ENCODE results near the gene RUFY3. TPM values are rescaled to one million over a fixed set of nuclear protein-coding genes. Genes with fewer than 3 reads are reported as not detected.

Gene RUFY3
- total and polyA plus RNA-seq, 2 of the 13 experiments (the other 11 are each of a cell fraction or from before 2014, with no cell fraction given), result 17.9 to 25.3 TPM

DNA sequence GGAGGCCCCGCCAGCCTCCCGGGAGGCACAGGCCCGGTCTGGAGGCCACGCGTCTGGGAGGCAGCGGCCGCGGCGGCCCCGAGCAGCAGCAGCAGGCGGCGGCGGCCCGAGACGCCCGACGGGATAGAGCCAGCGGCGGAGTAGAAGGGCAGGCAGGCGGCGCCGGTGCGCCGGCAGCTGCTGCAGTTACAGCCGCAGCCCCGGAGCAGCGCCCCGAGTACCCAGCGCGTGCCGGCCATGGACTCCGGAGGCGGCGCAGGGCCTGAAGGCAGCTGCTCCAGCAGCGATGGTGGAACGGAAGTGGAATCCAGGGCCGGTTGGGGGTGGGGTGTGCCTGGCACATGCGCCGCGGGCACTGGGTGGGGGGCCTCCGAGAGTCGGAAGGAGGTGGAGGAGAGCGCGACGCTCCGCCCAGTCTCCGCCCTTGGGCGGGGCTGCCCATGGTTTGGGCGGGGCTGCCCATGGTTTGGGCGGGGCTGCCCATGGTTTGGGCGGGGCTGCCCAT, 117.9 kb downstream of the RUFY3 start, which contains the start of gene GRSF1 (continued):
- TF ChIP-seq ZNF687 (CRISPR knock-in tag; IDR thresholded peaks at IDR 0.05) (peak; percentile 60), BRCA1 (CRISPR knock-in tag; IDR thresholded peaks at IDR 0.05) (peak; percentile 36; the same call in 1 of the 2 replicates), SALL2 (CRISPR knock-in tag; IDR thresholded peaks at IDR 0.05) (peak; percentile 29; the same call in 1 of the 2 replicates), ZBTB1 (CRISPR knock-in tag; IDR thresholded peaks at IDR 0.05; ENCODE audit: borderline replicate concordance) (no peak), JUND (CRISPR knock-in tag; IDR thresholded peaks at IDR 0.05) (no peak), ATM (IDR thresholded peaks at IDR 0.05; ENCODE audit: borderline replicate concordance) (no peak), SMC3 (IDR thresholded peaks at IDR 0.05; ENCODE audit: low read length) (no peak), TFE3 (CRISPR knock-in tag; IDR thresholded peaks at IDR 0.05) (no peak), ELF3 (CRISPR knock-in tag; IDR thresholded peaks at IDR 0.05) (peak; percentile 36; the same call in 1 of the 2 replicates), IKZF5 (CRISPR knock-in tag; IDR thresholded peaks at IDR 0.05) (0 out of 2 replicates have a peak, but pooled peaks have one; percentile 43), MIXL1 (CRISPR knock-in tag; IDR thresholded peaks at IDR 0.05) (no peak), MBD4 (IDR thresholded peaks at IDR 0.05; ENCODE audit: borderline replicate concordance, low read length) (no peak), ZNF777 (CRISPR knock-in tag; IDR thresholded peaks at IDR 0.05) (no peak), NAIF1 (CRISPR knock-in tag; IDR thresholded peaks at IDR 0.05; ENCODE audit: borderline replicate concordance) (no peak)
- TF ChIP-seq, protein P1, sequence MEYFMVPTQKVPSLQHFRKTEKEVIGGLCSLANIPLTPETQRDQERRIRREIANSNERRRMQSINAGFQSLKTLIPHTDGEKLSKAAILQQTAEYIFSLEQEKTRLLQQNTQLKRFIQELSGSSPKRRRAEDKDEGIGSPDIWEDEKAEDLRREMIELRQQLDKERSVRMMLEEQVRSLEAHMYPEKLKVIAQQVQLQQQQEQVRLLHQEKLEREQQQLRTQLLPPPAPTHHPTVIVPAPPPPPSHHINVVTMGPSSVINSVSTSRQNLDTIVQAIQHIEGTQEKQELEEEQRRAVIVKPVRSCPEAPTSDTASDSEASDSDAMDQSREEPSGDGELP (IDR thresholded peaks at IDR 0.05; ENCODE audit: borderline replicate concordance, low read depth), result peak; percentile 42; the same call in 1 of the 2 replicates
- TF ChIP-seq, protein P2, sequence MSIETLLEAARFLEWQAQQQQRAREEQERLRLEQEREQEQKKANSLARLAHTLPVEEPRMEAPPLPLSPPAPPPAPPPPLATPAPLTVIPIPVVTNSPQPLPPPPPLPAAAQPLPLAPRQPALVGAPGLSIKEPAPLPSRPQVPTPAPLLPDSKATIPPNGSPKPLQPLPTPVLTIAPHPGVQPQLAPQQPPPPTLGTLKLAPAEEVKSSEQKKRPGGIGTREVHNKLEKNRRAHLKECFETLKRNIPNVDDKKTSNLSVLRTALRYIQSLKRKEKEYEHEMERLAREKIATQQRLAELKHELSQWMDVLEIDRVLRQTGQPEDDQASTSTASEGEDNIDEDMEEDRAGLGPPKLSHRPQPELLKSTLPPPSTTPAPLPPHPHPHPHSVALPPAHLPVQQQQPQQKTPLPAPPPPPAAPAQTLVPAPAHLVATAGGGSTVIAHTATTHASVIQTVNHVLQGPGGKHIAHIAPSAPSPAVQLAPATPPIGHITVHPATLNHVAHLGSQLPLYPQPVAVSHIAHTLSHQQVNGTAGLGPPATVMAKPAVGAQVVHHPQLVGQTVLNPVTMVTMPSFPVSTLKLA (IDR thresholded peaks at IDR 0.05), result peak; percentile 34; the same call in 1 of the 2 replicates
- TF ChIP-seq, protein P3, sequence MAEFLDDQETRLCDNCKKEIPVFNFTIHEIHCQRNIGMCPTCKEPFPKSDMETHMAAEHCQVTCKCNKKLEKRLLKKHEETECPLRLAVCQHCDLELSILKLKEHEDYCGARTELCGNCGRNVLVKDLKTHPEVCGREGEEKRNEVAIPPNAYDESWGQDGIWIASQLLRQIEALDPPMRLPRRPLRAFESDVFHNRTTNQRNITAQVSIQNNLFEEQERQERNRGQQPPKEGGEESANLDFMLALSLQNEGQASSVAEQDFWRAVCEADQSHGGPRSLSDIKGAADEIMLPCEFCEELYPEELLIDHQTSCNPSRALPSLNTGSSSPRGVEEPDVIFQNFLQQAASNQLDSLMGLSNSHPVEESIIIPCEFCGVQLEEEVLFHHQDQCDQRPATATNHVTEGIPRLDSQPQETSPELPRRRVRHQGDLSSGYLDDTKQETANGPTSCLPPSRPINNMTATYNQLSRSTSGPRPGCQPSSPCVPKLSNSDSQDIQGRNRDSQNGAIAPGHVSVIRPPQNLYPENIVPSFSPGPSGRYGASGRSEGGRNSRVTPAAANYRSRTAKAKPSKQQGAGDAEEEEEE (CRISPR knock-in tag; IDR thresholded peaks at IDR 0.05; ENCODE audit: borderline replicate concordance), result no peak
- TF ChIP-seq, protein P4, sequence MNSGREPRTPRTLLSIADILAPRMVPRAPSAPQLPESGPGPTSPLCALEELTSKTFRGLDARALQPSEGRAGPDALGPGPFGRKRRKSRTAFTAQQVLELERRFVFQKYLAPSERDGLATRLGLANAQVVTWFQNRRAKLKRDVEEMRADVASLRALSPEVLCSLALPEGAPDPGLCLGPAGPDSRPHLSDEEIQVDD (CRISPR knock-in tag; IDR thresholded peaks at IDR 0.05; ENCODE audit: borderline replicate concordance), result 0 out of 2 replicates have a peak, but pooled peaks have one; percentile 64
